Hematopoietic multipotent progenitor cell treated with erythropoietin and hydrocortisone succinate and interleukin-3 and kit ligand, for 6 days (in vitro differentiated cells): ENCODE measurements around the gene SDCCAG8.

Experiments
- DNase-seq: peaks from one replicate; pipeline ENCODE4 v3.0.0-alpha.2; 2015

Gene SDCCAG8

GRCh38 chr1:243513726-243514491 lies 258.1 kb downstream of the SDCCAG8 start:
- DNase-seq, result no peak

- DNase-seq, result no peak
Observed at GRCh38 chr1:243514927-243515326, 259.1 kb downstream of the SDCCAG8 start.

DNA sequence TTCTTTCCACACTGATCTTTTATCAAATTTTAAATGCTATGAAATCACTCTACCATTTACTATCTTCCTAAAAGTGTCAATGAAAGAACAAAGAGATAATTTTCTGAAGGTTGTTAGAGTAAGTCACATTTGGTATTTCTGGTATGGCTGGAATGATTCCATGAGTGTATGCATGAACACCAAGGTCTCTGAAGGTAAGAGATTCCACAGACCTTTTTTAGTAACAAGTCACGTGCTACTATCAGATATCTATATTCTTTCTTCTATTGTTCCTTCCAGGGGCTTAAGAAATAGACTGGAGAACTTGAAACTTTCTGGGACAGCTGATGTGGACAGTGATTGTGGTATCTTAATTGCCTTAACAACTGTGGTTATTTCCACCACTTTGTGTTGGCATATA lies 265.0 kb downstream of the SDCCAG8 start:
- DNase-seq, result no peak

GRCh38 chr1:243523766-243524165 lies 267.9 kb downstream of the SDCCAG8 start:
- DNase-seq, result no peak

- no peak for DNase-seq
Observed at GRCh38 chr1:243525085-243525487, 269.2 kb downstream of the SDCCAG8 start.

DNA sequence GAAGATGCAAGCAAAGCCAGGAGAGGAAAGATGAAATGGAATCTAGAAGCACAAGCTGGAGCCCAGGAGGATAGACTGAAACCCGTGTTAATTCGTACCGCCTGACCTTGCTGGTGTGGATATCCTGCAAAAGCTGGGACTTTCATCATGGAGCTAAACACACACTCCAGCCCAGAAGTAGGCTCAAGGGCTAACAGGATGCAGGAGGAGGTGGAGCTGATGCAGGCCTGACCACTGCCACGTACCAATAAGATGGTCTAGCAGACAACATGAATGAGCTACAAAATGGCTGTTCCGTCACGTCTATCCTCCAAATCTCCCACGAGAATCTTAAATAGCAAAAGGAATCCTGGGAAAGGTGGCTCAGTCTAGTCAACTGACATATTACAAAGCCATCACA lies 270.3 kb downstream of the SDCCAG8 start:
- DNase-seq, result no peak

- DNase-seq, result no peak
Observed at GRCh38 chr1:243528459-243529121, 272.7 kb downstream of the SDCCAG8 start.

DNA sequence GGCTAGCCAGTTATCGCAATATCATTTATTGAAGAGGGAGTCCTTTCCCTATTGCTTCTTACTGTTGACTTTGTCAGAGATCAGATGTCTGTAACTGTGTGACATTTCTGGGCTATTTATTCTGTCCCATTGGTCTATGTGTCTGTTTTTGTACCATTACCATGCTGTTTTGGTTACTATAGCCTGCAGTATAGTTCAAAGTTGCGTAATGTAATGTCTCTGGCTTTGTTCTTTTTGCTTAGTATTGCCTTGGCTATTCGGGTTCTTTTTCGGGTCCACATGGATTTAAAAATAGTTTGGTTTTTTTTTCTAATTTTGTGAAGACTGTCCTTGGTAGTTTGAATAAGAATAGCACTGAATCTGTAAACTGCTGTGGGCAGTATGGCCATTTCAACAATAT lies 273.7 kb downstream of the SDCCAG8 start:
- DNase-seq, result no peak

DNA sequence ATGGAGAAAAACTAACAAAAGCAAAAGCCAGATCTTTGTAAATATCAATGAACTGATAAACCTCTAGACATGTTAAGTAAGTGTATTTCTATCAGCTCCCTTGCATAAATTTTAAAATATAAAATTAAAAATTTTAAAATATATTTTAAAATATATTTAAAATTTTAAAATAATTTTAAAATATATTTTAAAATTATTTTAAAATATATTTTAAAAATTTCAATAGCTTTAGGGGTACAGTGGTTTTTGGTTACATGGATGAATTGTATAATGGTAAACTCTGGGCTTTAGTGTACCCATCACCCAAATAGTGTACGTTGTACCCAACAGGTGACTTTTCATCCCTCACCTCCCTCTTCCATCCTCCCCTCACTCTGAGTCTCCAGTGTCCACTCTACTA lies 279.2 kb downstream of the SDCCAG8 start:
- no peak for DNase-seq

DNA sequence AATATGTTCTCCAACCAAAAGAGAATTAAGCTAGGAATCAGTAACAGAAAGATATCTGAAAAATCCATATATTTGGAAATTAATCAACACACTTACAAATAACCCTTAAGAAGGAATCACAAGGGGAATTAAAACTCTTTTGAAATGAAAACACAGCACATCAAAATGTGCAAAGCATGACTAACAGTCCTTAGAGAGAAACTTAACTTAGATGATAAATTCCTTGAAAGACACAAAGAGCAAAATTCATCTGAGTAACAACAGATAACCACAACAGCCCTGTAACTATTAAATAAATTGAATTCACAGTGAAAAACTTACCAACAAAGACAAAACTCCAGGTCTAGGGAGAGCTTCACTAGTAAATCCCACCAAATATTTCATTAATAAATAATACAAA lies 283.8 kb downstream of the SDCCAG8 start:
- DNase-seq, result no peak

DNA sequence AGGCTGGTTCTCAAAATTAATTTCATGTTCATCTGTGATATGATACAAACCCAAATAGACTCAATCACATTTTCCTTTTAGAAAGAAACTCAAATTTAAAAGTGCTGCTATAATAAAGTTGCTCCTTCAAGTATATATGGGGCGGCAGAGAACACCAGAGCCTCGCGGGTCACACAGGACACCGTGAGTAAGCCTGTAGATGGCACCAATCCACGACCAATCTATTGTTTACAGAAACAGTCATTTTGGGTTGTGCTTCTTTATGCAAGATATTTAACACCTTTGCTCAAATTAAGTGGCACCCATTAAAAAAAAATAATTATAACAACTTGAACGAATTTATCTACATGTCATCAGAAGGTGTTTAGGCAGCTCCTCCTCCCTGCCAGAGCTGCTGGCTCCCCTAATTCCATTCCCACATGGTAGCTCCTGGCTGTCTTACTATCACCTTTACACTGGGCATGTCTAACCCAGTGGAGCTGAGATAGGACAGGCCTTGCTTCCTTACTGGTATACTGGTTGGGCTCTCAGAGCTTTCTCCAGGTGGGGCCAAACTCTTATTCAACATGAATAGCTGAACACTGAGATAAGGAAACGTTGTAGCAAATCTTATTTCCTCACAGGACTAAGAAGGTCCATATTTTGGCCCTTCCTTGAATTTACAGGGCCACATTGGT lies 287.0 kb downstream of the SDCCAG8 start:
- DNase-seq, result no peak

DNA sequence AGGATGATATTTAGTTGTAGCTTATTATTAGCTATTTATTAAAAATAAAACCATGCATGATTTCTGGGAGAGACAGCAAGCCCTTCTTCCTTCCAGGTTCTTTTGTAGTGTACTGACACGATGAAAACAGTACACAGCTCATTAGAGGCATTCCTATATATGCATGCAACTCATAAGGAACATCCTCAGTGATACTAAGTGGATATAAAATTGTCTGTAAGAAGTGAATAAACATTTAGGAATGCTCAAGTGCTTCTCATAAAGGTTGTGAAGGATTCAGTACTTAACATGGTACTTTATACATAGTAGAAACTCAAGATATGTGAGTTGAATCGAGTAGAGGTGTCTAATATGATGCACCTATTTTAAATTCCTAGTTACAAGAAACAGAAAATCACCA lies 287.7 kb downstream of the SDCCAG8 start:
- DNase-seq, result no peak

- no peak for DNase-seq
Observed at GRCh38 chr1:243546457-243546856, 290.6 kb downstream of the SDCCAG8 start.

DNA sequence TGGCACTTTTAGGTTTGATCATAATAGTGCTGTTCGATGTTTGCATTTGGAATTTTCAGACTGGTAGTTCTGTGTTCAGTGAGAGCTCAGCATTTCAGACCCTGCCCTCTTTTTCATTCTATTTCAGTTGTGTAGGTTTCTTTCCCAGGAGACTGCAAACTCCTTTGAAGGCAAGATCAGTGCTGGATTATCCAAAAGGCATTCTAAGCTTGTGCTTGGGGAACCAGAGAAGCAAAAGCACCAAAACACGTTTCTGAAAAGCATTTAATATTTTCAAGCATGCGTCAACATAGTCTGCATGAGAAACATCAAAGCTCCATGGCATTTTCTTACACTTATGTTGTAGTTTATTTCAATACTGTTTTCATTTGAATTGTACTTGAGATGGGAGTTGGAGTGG lies 292.1 kb downstream of the SDCCAG8 start:
- no peak for DNase-seq

GRCh38 chr1:243548516-243548915 lies 292.7 kb downstream of the SDCCAG8 start:
- DNase-seq, result no peak

DNA sequence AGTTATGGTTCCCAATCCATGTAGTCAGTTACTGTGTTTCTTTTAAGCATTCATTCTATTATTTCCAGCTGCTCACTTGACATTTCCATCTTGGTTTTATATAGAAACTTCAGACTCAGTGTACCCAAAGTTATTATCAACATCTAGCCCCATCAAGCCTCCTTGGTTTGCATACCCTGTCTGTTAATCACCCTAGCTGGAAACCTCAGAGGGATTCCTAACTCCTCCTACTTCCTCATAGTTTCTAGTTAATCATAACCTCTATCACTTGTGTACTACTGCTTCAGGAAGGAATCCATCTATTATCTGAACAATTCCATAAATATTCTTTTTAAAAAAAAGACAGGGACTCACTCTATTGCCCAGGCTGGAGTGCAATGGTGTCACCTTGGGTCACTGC lies 293.3 kb downstream of the SDCCAG8 start:
- DNase-seq, result peak; percentile 11
